ENCODE measurements around the gene CSNK1G2. TPM values are rescaled to one million over a fixed set of nuclear protein-coding genes. Genes with fewer than 3 reads are reported as not detected.
A peak's percentile ranks its signal among the peaks of the same experiment; 100 is the strongest.

CSNK1G2 gene
- polyA plus RNA-seq, result 110 and 138 TPM in 2 replicates
- polyA minus RNA-seq, result 68.9 and 78.6 TPM in 2 replicates

- no peaks in the 10 kb centered on the region for H3K9me2 ChIP-seq (ENCODE audit: insufficient read depth, low read length)
- H3K27ac ChIP-seq (ENCODE audit: low read length), result peak within 1 kb of the TSS; percentile 99
- H3K4me2 ChIP-seq (ENCODE audit: low read length), result peak within 1 kb of the TSS; percentile 88
- H3K9me3 ChIP-seq (ENCODE audit: low read length), result no peaks in the 10 kb centered on the region
- H3F3A ChIP-seq (ENCODE audit: insufficient read depth, low read length, poor library complexity, severe bottlenecking), result peaks cover 5% of the 10 kb centered on the region
- no peaks in the 10 kb centered on the region for H3K27me3 ChIP-seq (ENCODE audit: insufficient read depth, low read depth, low read length)
- TF ChIP-seq CTCF (IDR thresholded peaks at IDR 0.05; ENCODE audit: poor library complexity, severe bottlenecking), result peak; percentile 6
- TF ChIP-seq, protein P1, sequence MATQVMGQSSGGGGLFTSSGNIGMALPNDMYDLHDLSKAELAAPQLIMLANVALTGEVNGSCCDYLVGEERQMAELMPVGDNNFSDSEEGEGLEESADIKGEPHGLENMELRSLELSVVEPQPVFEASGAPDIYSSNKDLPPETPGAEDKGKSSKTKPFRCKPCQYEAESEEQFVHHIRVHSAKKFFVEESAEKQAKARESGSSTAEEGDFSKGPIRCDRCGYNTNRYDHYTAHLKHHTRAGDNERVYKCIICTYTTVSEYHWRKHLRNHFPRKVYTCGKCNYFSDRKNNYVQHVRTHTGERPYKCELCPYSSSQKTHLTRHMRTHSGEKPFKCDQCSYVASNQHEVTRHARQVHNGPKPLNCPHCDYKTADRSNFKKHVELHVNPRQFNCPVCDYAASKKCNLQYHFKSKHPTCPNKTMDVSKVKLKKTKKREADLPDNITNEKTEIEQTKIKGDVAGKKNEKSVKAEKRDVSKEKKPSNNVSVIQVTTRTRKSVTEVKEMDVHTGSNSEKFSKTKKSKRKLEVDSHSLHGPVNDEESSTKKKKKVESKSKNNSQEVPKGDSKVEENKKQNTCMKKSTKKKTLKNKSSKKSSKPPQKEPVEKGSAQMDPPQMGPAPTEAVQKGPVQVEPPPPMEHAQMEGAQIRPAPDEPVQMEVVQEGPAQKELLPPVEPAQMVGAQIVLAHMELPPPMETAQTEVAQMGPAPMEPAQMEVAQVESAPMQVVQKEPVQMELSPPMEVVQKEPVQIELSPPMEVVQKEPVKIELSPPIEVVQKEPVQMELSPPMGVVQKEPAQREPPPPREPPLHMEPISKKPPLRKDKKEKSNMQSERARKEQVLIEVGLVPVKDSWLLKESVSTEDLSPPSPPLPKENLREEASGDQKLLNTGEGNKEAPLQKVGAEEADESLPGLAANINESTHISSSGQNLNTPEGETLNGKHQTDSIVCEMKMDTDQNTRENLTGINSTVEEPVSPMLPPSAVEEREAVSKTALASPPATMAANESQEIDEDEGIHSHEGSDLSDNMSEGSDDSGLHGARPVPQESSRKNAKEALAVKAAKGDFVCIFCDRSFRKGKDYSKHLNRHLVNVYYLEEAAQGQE (IDR thresholded peaks at IDR 0.05; ENCODE audit: borderline replicate concordance), result no peak
- H3K4me3 ChIP-seq (ENCODE audit: low read length), result peak within 1 kb of the TSS; percentile 90
- H2AFZ ChIP-seq (ENCODE audit: low read depth, low read length), result peak within 1 kb of the TSS; percentile 65
- H3K36me3 ChIP-seq (ENCODE audit: insufficient read depth, low read length), result no peaks in the 10 kb centered on the region
- H4K20me1 ChIP-seq (ENCODE audit: insufficient read depth), result no peaks in the 10 kb centered on the region
- H3K79me2 ChIP-seq (replicated peaks; ENCODE audit: insufficient read depth, low read length), result peaks cover 36% of the 10 kb centered on the region
- peak within 1 kb of the TSS; percentile 97 for H3K9ac ChIP-seq (ENCODE audit: low read length)
Measured at GRCh38 chr19:1941146-1942077, at the start of gene CSNK1G2. Gene CSNK1G2 (plus strand): TSS chr19:1941172. CDS start chr19:1969773, 28,601 bp downstream.

DNA sequence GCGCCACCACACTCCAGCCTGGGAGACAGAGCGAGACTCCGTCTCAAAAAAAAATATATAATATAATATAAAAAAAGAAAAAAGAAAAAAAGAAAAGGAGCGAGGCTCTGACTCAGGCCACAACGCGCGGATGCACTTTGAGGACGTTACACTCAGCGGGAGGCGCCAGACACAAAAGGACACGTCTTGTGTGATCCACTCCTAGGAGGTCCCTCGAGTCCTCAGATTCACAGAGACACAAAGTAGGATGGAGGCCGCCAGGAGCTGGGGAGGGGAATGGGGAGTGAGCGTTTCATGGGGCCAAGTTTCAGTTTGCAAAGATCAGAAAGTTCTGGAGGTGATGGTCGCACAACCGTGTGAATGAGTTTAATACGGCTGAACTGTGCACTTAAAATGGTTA lies 47.2 kb upstream of the CSNK1G2 start:
- no peak overlapping the region for H2AFZ ChIP-seq (ENCODE audit: low read depth, low read length)
- no peaks in the 10 kb centered on the region for H3K27me3 ChIP-seq (ENCODE audit: insufficient read depth, low read depth, low read length)
- H4K20me1 ChIP-seq (ENCODE audit: insufficient read depth), result no peaks in the 10 kb centered on the region
- H3K4me3 ChIP-seq (ENCODE audit: low read length), result no peak overlapping the region
- H3K4me2 ChIP-seq (ENCODE audit: low read length), result no peak overlapping the region
- no peaks in the 10 kb centered on the region for H3F3A ChIP-seq (ENCODE audit: insufficient read depth, low read length, poor library complexity, severe bottlenecking)
- no peak overlapping the region for H3K27ac ChIP-seq (ENCODE audit: low read length)
- no peaks in the 10 kb centered on the region for H3K79me2 ChIP-seq (replicated peaks; ENCODE audit: insufficient read depth, low read length)
- H3K9ac ChIP-seq (ENCODE audit: low read length), result no peak overlapping the region
- no peak for TF ChIP-seq CTCF (IDR thresholded peaks at IDR 0.05; ENCODE audit: poor library complexity, severe bottlenecking)
- no peak for TF ChIP-seq EP300 (conservative IDR thresholded peaks at IDR 0.05; ENCODE audit: poor library complexity, severe bottlenecking)
- no peak for TF ChIP-seq TAF1 (IDR thresholded peaks at IDR 0.05; ENCODE audit: low read depth)
- TF ChIP-seq, protein P1 (IDR thresholded peaks at IDR 0.05; ENCODE audit: borderline replicate concordance), result no peak
- TF ChIP-seq MXI1 (conservative IDR thresholded peaks at IDR 0.05; ENCODE audit: poor library complexity, severe bottlenecking), result no peak
- TF ChIP-seq SMC3 (conservative IDR thresholded peaks at IDR 0.05; ENCODE audit: poor library complexity), result no peak
- no peak for TF ChIP-seq POLR2AphosphoS5 (IDR thresholded peaks at IDR 0.05)
- no peak for TF ChIP-seq EZH2 (IDR thresholded peaks at IDR 0.05; ENCODE audit: borderline replicate concordance, insufficient read depth, low read length, poor library complexity, severe bottlenecking)
- TF ChIP-seq RAD21 (conservative IDR thresholded peaks at IDR 0.05), result no peak
- no peaks in the 10 kb centered on the region for H3K9me2 ChIP-seq (ENCODE audit: insufficient read depth, low read length)
- H3K36me3 ChIP-seq (ENCODE audit: insufficient read depth, low read length), result no peaks in the 10 kb centered on the region
- H3K9me3 ChIP-seq (ENCODE audit: low read length), result no peaks in the 10 kb centered on the region

Measured in neural cell (in vitro differentiated cells).